ENCODE data around the gene LRRIQ1. TPM values are rescaled to one million over a fixed set of nuclear protein-coding genes. Genes with fewer than 3 reads are reported as not detected.

The LRRIQ1 gene
- total RNA-seq, 1 donor from 2014 or later, result not detected

- H3K4me1 Mint-ChIP-seq (ENCODE audit: low read depth), result no peaks in the 10 kb centered on the region
- intact Hi-C loops (cut with micrococcal nuclease), result no loop called here
- H3K27ac Mint-ChIP-seq, result no peak overlapping the region
- no peaks in the 10 kb centered on the region for H3K27me3 Mint-ChIP-seq (ENCODE audit: low read depth)
- DNase-seq (ENCODE audit: low spot score), result no peak
- H3K9me3 Mint-ChIP-seq, result no peaks in the 10 kb centered on the region
- no peaks in the 10 kb centered on the region for H3K36me3 Mint-ChIP-seq (ENCODE audit: low read depth)
- H3K4me3 Mint-ChIP-seq (ENCODE audit: low read depth), result no peak overlapping the region
These were observed 29.8 kb downstream of the LRRIQ1 start for GRCh38 chr12:85065837-85066482.

GRCh38 chr12:85072826-85073225 is 36.7 kb downstream of the LRRIQ1 start:
- no peaks in the 10 kb centered on the region for H3K9me3 Mint-ChIP-seq
- no peak overlapping the region for H3K4me3 Mint-ChIP-seq (ENCODE audit: low read depth)
- H3K36me3 Mint-ChIP-seq (ENCODE audit: low read depth), result no peaks in the 10 kb centered on the region
- H3K27me3 Mint-ChIP-seq (ENCODE audit: low read depth), result no peaks in the 10 kb centered on the region
- DNase-seq (ENCODE audit: low spot score), result no peak
- intact Hi-C loops (cut with micrococcal nuclease), result no loop called here
- no peaks in the 10 kb centered on the region for H3K4me1 Mint-ChIP-seq (ENCODE audit: low read depth)
- H3K27ac Mint-ChIP-seq, result no peak overlapping the region

DNA sequence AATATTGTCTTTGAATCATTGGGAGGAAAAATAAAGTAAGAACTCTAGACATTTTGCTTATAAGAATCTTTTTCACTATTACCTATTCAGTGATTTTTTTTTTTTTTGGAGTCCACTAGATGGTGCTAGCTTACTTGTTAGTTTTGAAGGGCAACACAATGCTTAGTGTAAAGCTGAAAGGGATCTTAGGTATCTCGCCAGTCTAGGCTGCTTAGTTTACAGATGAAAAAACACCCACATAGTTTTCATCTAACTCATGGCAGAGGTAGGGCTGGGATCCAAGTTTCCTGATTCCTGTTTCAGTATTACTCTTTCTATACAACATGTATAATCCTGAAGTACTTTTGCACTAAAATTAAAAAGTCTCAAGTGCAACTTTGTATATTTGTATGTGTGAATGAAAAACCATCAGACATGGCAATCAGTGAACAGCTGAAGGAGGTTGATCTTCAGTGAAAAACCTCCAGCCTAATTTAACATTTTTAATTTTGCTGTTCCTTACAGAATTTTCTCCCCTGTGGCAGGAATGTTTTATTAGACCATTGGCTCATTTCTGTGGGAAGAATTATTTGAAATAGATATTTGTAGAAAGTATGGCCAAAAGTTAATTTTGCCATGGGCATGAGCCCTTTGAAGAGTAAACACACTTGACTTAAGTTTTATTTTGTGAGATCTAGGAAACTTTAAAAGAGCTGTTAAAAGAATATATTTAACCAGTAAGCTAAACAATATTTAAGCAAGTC is 40.7 kb downstream of the LRRIQ1 start:
- no peaks in the 10 kb centered on the region for H3K36me3 Mint-ChIP-seq (ENCODE audit: low read depth)
- no peak overlapping the region for H3K27ac Mint-ChIP-seq
- H3K4me3 Mint-ChIP-seq (ENCODE audit: low read depth), result no peak overlapping the region
- no peaks in the 10 kb centered on the region for H3K27me3 Mint-ChIP-seq (ENCODE audit: low read depth)
- no peak for DNase-seq (ENCODE audit: low spot score)
- H3K9me3 Mint-ChIP-seq, result no peaks in the 10 kb centered on the region
- intact Hi-C loops (cut with micrococcal nuclease), result no loop called here
- no peaks in the 10 kb centered on the region for H3K4me1 Mint-ChIP-seq (ENCODE audit: low read depth)

DNA sequence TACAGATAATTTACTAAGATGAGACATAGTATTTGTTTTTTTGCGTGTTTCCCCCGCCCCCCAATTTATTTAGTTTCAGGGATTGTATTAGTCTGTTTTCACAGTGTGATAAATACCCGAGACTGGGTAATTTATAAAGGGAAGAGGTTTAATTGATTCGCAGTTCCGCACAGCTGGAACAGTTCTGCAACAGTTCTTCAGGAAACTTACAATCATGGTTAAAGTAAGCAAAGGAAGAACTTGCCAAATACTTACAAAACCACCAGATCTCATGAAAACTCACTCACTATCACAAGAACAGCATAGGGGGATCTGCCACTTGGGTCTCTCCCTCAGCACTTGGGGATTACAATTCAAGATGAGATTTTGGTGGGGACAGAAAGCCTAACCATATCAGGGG is 48.9 kb downstream of the LRRIQ1 start:
- Mint-ChIP-seq H3K9me3 (no peaks in the 10 kb centered on the region), H3K27ac (no peak overlapping the region), H3K4me3 (ENCODE audit: low read depth) (no peak overlapping the region), H3K4me1 (ENCODE audit: low read depth) (no peaks in the 10 kb centered on the region), H3K27me3 (ENCODE audit: low read depth) (no peaks in the 10 kb centered on the region), H3K36me3 (ENCODE audit: low read depth) (no peaks in the 10 kb centered on the region)
- intact Hi-C loops (cut with micrococcal nuclease), result no loop called here
- no peak for DNase-seq (ENCODE audit: low spot score)

- no peak overlapping the region for H3K4me3 Mint-ChIP-seq (ENCODE audit: low read depth)
- no peaks in the 10 kb centered on the region for H3K4me1 Mint-ChIP-seq (ENCODE audit: low read depth)
- no peaks in the 10 kb centered on the region for H3K9me3 Mint-ChIP-seq
- intact Hi-C loops (cut with micrococcal nuclease), result no loop called here
- H3K27me3 Mint-ChIP-seq (ENCODE audit: low read depth), result no peaks in the 10 kb centered on the region
- no peak for DNase-seq (ENCODE audit: low spot score)
- H3K36me3 Mint-ChIP-seq (ENCODE audit: low read depth), result no peaks in the 10 kb centered on the region
- no peak overlapping the region for H3K27ac Mint-ChIP-seq
These were observed 53.6 kb downstream of the LRRIQ1 start for GRCh38 chr12:85089792-85090191.

DNA sequence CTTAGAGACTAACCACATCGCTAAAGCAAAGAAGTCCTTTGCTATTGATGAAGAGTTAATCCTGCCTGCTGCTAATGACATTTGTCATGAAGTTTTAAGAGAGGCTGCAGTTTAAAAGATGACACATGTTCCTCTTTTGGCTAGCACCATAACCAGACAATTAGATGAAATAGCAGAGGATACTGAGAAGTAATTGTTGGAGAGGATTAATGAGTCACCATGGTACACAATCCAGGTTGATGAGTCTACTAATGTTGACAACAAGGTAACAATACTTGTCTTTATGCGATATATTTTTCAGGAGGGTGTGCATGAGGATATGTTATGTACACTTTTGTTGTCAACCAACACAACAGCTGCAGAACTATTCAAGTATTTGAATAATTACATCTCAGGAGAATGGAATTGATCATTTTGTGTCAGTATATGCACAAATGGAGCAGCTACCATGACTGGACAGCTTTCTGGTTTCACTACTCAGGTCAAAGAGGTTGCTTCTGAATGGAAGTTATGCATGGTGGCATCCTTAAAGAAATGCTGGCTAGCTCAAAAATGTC is 56.7 kb downstream of the LRRIQ1 start:
- H3K27ac Mint-ChIP-seq, result no peak overlapping the region
- intact Hi-C loops (cut with micrococcal nuclease), result no loop called here
- DNase-seq (ENCODE audit: low spot score), result no peak
- no peaks in the 10 kb centered on the region for H3K4me1 Mint-ChIP-seq (ENCODE audit: low read depth)
- H3K4me3 Mint-ChIP-seq (ENCODE audit: low read depth), result no peak overlapping the region
- H3K9me3 Mint-ChIP-seq, result no peaks in the 10 kb centered on the region
- H3K27me3 Mint-ChIP-seq (ENCODE audit: low read depth), result no peaks in the 10 kb centered on the region
- H3K36me3 Mint-ChIP-seq (ENCODE audit: low read depth), result no peaks in the 10 kb centered on the region

- intact Hi-C loops (cut with micrococcal nuclease), result no loop called here
- Mint-ChIP-seq H3K36me3 (ENCODE audit: low read depth) (no peaks in the 10 kb centered on the region), H3K9me3 (no peaks in the 10 kb centered on the region), H3K4me3 (ENCODE audit: low read depth) (no peak overlapping the region), H3K27ac (no peak overlapping the region), H3K4me1 (ENCODE audit: low read depth) (no peaks in the 10 kb centered on the region), H3K27me3 (ENCODE audit: low read depth) (no peaks in the 10 kb centered on the region)
- no peak for DNase-seq (ENCODE audit: low spot score)
These were observed 59.4 kb downstream of the LRRIQ1 start for GRCh38 chr12:85095501-85095900.

GRCh38 chr12:85130646-85131045 is 94.5 kb downstream of the LRRIQ1 start:
- Mint-ChIP-seq H3K27me3 (ENCODE audit: low read depth) (no peaks in the 10 kb centered on the region), H3K4me1 (ENCODE audit: low read depth) (no peaks in the 10 kb centered on the region), H3K27ac (no peak overlapping the region), H3K36me3 (ENCODE audit: low read depth) (no peaks in the 10 kb centered on the region), H3K4me3 (ENCODE audit: low read depth) (no peak overlapping the region), H3K9me3 (no peaks in the 10 kb centered on the region)
- DNase-seq (ENCODE audit: low spot score), result no peak
- intact Hi-C loops (cut with micrococcal nuclease), result no loop called here

DNA sequence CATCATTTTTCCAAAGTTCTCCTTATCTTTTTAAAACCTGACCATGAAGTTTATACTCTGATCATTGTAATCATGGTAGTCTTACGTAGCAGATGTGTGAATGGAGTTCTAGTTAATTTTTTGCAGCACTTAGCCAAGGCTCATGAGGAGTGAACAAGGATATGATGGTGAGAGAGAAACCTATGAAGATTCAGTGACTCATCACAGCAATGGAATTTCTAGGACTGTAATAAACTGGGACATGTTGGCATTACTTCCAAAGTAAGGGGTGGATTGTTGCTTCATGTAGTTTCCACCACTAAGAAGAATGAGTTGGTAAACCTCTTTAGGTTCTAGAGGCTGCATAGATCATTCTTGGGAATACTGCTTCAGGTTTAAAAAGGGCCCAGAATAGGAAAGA is 102.7 kb downstream of the LRRIQ1 start:
- Mint-ChIP-seq H3K27me3 (ENCODE audit: low read depth) (no peaks in the 10 kb centered on the region), H3K4me3 (ENCODE audit: low read depth) (no peak overlapping the region), H3K36me3 (ENCODE audit: low read depth) (no peaks in the 10 kb centered on the region), H3K9me3 (no peaks in the 10 kb centered on the region), H3K27ac (no peak overlapping the region), H3K4me1 (ENCODE audit: low read depth) (no peaks in the 10 kb centered on the region)
- DNase-seq (ENCODE audit: low spot score), result no peak
- intact Hi-C loops (cut with micrococcal nuclease), result no loop called here

DNA sequence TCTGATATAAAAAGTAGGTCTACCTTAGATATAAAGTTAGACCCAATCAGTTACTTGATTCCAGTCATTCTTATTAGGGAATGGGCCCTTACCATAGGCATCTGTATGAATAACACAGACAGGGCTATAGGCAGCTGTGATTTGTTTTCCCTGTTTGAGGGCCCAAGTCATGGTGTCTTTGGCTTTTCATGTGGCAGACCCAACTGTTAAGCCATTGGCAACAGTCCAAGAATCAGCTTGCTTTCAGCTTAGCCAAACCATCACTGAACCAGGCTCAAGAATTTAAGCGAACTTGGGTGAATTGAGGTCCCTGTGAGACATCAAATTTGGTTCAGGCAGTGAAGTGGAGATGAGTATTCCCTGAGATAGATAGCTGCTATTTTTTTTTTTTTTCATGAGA is 111.2 kb downstream of the LRRIQ1 start:
- no peak for DNase-seq (ENCODE audit: low spot score)
- no peaks in the 10 kb centered on the region for H3K4me1 Mint-ChIP-seq (ENCODE audit: low read depth)
- intact Hi-C loops (cut with micrococcal nuclease), result no loop called here
- H3K27me3 Mint-ChIP-seq (ENCODE audit: low read depth), result no peaks in the 10 kb centered on the region
- H3K9me3 Mint-ChIP-seq, result no peaks in the 10 kb centered on the region
- no peak overlapping the region for H3K27ac Mint-ChIP-seq
- H3K36me3 Mint-ChIP-seq (ENCODE audit: low read depth), result no peaks in the 10 kb centered on the region
- no peak overlapping the region for H3K4me3 Mint-ChIP-seq (ENCODE audit: low read depth)

DNA sequence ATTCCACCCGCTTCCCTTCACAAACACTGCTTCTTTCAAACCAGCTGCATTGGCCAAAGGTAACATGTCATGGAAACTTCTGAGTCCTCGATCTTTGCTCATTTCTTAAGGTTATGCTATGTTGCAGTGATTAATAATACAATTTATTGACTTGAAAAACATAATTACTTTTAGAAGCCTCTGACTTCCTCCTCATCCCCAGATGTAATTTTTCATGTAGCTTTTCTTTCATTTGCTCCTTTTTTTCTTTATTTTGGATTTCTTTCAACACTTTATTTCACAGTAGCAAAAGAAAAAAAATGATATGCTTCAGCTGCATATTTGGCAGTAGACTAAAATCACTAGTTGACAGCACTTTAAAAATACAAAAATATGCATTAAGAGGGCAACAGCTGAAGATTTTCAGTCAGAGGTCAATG is 116.2 kb downstream of the LRRIQ1 start:
- no peaks in the 10 kb centered on the region for H3K36me3 Mint-ChIP-seq (ENCODE audit: low read depth)
- no peak for DNase-seq (ENCODE audit: low spot score)
- intact Hi-C loops (cut with micrococcal nuclease), result no loop called here
- no peaks in the 10 kb centered on the region for H3K27me3 Mint-ChIP-seq (ENCODE audit: low read depth)
- H3K9me3 Mint-ChIP-seq, result no peaks in the 10 kb centered on the region
- H3K4me3 Mint-ChIP-seq (ENCODE audit: low read depth), result no peak overlapping the region
- no peaks in the 10 kb centered on the region for H3K4me1 Mint-ChIP-seq (ENCODE audit: low read depth)
- H3K27ac Mint-ChIP-seq, result no peak overlapping the region

GRCh38 chr12:85155791-85156190 is 119.6 kb downstream of the LRRIQ1 start:
- no peak overlapping the region for H3K4me3 Mint-ChIP-seq (ENCODE audit: low read depth)
- no peak overlapping the region for H3K27ac Mint-ChIP-seq
- H3K4me1 Mint-ChIP-seq (ENCODE audit: low read depth), result no peaks in the 10 kb centered on the region
- no peaks in the 10 kb centered on the region for H3K9me3 Mint-ChIP-seq
- no peak for DNase-seq (ENCODE audit: low spot score)
- intact Hi-C loops (cut with micrococcal nuclease), result no loop called here
- no peaks in the 10 kb centered on the region for H3K27me3 Mint-ChIP-seq (ENCODE audit: low read depth)
- H3K36me3 Mint-ChIP-seq (ENCODE audit: low read depth), result no peaks in the 10 kb centered on the region

- intact Hi-C loops (cut with micrococcal nuclease), result no loop called here
- H3K4me3 Mint-ChIP-seq (ENCODE audit: low read depth), result no peak overlapping the region
- no peaks in the 10 kb centered on the region for H3K4me1 Mint-ChIP-seq (ENCODE audit: low read depth)
- no peaks in the 10 kb centered on the region for H3K27me3 Mint-ChIP-seq (ENCODE audit: low read depth)
- no peaks in the 10 kb centered on the region for H3K9me3 Mint-ChIP-seq
- H3K27ac Mint-ChIP-seq, result no peak overlapping the region
- DNase-seq (ENCODE audit: low spot score), result no peak
- no peaks in the 10 kb centered on the region for H3K36me3 Mint-ChIP-seq (ENCODE audit: low read depth)
These were observed 120.4 kb downstream of the LRRIQ1 start for GRCh38 chr12:85156569-85156968.
